ENCODE measurements around the gene EPHB2.

DNA sequence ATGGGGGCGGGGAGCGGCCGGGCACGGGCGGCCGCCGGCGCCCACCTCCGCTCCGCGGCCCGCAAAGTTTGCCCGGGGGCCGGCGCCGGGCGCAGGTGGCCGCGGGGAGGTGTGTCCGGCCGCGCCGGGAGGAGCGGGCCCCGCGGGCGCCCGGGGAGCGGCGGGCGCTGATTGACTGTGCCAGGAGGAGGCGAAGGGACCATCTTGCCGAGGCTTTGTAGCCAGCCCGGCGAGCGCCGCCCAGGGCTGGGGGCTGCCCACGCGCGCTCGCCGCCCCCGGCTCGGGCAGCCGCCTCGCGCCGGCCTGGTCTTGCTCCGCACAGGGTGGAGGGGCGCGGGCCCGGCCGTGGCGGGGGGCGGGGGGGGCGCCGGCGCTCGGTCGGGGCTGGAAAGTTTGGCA lies 432 bp downstream of the EPHB2 start:
- TF ChIP-seq EZH2 (conservative IDR thresholded peaks at IDR 0.05; ENCODE audit: low read depth, low read length): no peak
- TF ChIP-seq POLR2AphosphoS5 (IDR thresholded peaks at IDR 0.05; ENCODE audit: low read depth, low read length): no peak
- no peak for TF ChIP-seq CC2D1A (CRISPR knock-in tag; IDR thresholded peaks at IDR 0.05)
- TF ChIP-seq NPAS2 (CRISPR knock-in tag; IDR thresholded peaks at IDR 0.05; ENCODE audit: borderline replicate concordance): no peak
- TF ChIP-seq, protein P1, sequence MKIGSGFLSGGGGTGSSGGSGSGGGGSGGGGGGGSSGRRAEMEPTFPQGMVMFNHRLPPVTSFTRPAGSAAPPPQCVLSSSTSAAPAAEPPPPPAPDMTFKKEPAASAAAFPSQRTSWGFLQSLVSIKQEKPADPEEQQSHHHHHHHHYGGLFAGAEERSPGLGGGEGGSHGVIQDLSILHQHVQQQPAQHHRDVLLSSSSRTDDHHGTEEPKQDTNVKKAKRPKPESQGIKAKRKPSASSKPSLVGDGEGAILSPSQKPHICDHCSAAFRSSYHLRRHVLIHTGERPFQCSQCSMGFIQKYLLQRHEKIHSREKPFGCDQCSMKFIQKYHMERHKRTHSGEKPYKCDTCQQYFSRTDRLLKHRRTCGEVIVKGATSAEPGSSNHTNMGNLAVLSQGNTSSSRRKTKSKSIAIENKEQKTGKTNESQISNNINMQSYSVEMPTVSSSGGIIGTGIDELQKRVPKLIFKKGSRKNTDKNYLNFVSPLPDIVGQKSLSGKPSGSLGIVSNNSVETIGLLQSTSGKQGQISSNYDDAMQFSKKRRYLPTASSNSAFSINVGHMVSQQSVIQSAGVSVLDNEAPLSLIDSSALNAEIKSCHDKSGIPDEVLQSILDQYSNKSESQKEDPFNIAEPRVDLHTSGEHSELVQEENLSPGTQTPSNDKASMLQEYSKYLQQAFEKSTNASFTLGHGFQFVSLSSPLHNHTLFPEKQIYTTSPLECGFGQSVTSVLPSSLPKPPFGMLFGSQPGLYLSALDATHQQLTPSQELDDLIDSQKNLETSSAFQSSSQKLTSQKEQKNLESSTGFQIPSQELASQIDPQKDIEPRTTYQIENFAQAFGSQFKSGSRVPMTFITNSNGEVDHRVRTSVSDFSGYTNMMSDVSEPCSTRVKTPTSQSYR (CRISPR knock-in tag; IDR thresholded peaks at IDR 0.05; ENCODE audit: borderline replicate concordance): no peak
- no peak for TF ChIP-seq ZNF577 (CRISPR knock-in tag; IDR thresholded peaks at IDR 0.05; ENCODE audit: borderline replicate concordance, low read depth)
- no peak for TF ChIP-seq ZNF556 (CRISPR knock-in tag; IDR thresholded peaks at IDR 0.05; ENCODE audit: borderline replicate concordance)
- TF ChIP-seq ARNT (IDR thresholded peaks at IDR 0.05): no peak

Data from HepG2 (cell line).